Panc1 (cell line): ENCODE measurements around the gene DLGAP3.

Experiments used
- POLR2AphosphoS5 ChIP-seq: IDR thresholded peaks from 2 replicates; pipeline ENCODE4 v1.6.1; 2012; ENCODE audit warnings: mild to moderate bottlenecking, low read depth, low read length, moderate library complexity
- SIN3A ChIP-seq: IDR thresholded peaks from 2 replicates; pipeline ENCODE4 v1.6.1; 2012; ENCODE audit warnings: low read depth, mild to moderate bottlenecking, low read length, moderate library complexity, borderline replicate concordance; ENCODE audit not compliant: insufficient read depth
- TF ChIP-seq, protein P1 (sequence below): fragments of 450-650 bp; IDR thresholded peaks from 2 replicates; pipeline ENCODE4 v1.5.1; 2017; ENCODE audit warnings: mild to moderate bottlenecking
- TF ChIP-seq, protein P2 (sequence below), 2 experiments: IDR thresholded peaks; 2 replicates each; pipeline ENCODE4 v1.6.1; 2011 to 2012; ENCODE audit warnings: low read depth in 2 of 2, control low read depth in 1 of 2, low read length in 1 of 2, mild to moderate bottlenecking in 1 of 2, moderate library complexity in 1 of 2; ENCODE audit not compliant: insufficient read depth in 1 of 2

DNA sequence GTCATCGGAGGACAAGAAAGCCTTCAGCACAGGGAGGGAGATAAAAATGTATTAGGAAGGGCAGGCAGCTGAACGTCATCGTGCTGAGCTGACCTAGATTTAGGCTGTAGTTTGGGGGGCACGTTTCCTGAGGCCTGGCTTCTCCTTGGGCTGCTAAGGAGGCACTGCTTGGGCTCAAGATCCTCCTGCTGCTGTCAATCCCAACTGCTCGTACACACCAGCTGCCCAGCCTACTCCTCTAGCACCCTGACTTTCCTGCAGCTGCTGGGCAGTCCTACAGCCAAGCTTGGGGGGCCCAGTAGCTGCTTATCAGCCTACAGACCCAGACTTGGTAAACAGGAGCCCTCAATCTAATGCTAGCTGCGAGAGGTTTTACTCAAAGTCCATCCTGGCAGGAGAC lies 49.5 kb upstream of the DLGAP3 start:
- TF ChIP-seq, protein P1, sequence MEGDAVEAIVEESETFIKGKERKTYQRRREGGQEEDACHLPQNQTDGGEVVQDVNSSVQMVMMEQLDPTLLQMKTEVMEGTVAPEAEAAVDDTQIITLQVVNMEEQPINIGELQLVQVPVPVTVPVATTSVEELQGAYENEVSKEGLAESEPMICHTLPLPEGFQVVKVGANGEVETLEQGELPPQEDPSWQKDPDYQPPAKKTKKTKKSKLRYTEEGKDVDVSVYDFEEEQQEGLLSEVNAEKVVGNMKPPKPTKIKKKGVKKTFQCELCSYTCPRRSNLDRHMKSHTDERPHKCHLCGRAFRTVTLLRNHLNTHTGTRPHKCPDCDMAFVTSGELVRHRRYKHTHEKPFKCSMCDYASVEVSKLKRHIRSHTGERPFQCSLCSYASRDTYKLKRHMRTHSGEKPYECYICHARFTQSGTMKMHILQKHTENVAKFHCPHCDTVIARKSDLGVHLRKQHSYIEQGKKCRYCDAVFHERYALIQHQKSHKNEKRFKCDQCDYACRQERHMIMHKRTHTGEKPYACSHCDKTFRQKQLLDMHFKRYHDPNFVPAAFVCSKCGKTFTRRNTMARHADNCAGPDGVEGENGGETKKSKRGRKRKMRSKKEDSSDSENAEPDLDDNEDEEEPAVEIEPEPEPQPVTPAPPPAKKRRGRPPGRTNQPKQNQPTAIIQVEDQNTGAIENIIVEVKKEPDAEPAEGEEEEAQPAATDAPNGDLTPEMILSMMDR, result no peak
- TF ChIP-seq, protein P2, sequence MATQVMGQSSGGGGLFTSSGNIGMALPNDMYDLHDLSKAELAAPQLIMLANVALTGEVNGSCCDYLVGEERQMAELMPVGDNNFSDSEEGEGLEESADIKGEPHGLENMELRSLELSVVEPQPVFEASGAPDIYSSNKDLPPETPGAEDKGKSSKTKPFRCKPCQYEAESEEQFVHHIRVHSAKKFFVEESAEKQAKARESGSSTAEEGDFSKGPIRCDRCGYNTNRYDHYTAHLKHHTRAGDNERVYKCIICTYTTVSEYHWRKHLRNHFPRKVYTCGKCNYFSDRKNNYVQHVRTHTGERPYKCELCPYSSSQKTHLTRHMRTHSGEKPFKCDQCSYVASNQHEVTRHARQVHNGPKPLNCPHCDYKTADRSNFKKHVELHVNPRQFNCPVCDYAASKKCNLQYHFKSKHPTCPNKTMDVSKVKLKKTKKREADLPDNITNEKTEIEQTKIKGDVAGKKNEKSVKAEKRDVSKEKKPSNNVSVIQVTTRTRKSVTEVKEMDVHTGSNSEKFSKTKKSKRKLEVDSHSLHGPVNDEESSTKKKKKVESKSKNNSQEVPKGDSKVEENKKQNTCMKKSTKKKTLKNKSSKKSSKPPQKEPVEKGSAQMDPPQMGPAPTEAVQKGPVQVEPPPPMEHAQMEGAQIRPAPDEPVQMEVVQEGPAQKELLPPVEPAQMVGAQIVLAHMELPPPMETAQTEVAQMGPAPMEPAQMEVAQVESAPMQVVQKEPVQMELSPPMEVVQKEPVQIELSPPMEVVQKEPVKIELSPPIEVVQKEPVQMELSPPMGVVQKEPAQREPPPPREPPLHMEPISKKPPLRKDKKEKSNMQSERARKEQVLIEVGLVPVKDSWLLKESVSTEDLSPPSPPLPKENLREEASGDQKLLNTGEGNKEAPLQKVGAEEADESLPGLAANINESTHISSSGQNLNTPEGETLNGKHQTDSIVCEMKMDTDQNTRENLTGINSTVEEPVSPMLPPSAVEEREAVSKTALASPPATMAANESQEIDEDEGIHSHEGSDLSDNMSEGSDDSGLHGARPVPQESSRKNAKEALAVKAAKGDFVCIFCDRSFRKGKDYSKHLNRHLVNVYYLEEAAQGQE (IDR thresholded peaks at IDR 0.05; ENCODE audit: insufficient read depth in 1 of 2, low read depth in 2 of 2, low read length in 1 of 2), result no peak
- TF ChIP-seq POLR2AphosphoS5 (no peak), SIN3A (no peak)
